Stimulated activated CD4-positive, alpha-beta T cell treated with anti-CD3 and anti-CD28 coated beads, TNF-alpha, amount 100 ng/mL, for 48 hours (primary cell): ENCODE measurements around the gene TREML1.
"Not testable (repeated sequence)": the region's sequence is repeated elsewhere in the genome, so short reads cannot be mapped to it uniquely, and the experiment has no call there.

Source experiments
- DNase-seq, 3 donors: peaks; one replicate each; pipeline ENCODE4 v3.0.0-alpha.2; 2020; ENCODE audit warnings: low read depth in 3 of 3

The TREML1 gene, protein sequence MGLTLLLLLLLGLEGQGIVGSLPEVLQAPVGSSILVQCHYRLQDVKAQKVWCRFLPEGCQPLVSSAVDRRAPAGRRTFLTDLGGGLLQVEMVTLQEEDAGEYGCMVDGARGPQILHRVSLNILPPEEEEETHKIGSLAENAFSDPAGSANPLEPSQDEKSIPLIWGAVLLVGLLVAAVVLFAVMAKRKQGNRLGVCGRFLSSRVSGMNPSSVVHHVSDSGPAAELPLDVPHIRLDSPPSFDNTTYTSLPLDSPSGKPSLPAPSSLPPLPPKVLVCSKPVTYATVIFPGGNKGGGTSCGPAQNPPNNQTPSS

DNA sequence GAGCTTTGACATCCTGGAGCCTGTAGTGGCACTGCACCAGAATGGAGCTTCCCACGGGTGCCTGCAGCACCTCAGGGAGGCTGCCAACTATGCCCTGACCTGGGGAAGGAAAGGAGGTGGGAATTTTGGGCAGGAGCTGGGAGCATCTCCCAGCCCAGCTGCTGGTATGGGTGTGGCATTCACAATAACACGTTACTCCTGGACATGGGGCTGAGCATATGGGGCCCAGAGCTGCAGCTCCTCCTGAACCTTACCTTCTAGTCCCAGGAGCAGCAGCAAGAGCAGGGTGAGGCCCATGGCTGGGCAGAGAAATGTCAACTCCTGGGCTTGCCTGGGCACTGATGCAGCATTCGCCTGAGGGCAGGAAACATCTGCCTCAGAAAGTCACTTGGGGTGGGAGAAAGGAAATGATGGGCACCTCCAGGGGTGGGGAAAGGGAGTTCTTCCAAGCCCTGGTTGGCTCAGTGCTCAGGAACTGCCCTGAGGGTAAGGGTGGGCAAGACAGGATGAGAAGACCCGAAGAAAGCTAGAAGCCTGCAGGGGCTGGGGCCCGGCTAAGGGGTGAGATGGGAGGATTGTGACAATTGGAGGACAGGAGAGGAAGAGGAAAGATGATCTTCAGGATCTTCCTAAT lies at the start of gene TREML1:
TSS of gene TREML1 (minus strand) at position 356 of the 634 bp plus-strand sequence. CDS start at position 297, 59 bp downstream.
- DNase-seq, result no peak

DNA sequence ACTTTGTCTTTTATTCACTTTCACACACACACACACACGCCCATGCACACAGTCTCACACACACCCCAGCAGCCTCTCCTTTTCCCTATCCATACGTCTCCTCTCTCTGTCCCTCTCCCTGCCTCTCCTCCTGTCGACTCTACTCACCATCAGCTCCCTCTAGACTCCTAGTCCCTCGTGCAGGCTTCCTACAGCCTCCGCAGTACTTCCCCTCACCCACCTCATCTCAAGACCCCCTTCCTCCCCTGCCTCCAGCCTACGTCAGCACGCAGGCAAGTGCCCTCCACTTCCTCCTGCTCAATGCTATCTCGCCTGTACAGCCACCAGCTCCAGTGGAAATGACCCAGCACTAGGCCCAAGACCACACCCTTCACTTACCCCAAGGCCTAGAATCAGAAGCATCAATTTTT lies 47.6 kb upstream of the TREML1 start:
- DNase-seq, result no peak

DNA sequence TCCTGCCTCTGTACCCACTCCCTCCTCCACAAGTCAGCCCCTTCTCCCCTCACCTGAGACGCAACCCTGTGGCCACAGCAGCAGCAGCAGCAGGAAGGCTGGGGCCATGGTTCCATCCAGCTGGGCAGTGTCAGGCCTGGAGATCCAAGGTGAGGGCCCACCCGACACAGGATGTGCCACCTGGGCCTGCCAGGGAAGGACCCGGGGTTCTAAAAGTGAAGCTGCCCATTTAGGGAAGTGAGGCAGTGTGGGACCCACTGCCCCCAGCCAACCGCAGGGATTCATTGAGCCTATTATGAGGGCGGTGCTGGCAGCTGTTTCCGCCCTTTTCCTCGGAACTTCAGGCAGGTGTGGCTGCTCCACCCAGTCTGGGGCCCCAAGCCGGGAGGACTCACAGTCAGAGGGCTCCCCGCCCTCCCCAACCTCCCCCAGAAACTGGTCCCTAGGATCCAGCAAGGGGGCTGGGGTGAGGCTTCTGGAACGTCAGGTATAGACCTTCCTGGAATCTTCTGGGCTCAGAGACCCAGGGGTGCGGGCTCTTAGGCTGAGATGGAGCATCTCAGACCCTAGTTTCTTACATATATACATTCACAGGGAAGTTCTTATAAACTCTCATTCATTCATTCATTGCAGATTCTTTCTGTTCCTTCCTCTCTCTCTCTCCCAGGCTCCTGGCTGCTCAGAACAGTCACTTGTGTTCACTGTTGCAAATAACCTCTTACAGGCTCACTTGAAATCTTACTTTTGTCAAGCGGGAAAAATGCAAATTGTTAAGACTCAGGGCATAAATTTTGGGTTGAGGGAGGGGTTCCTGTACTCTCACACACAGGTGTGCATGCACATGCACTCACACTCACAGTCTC lies 47.0 kb upstream of the TREML1 start, which contains the start of gene TREML2:
TSS of gene TREML2 (minus strand) at position 249 of the 863 bp plus-strand sequence. CDS start at position 108, 141 bp downstream.
- peak in 1 of 3 donors; percentile 21 for DNase-seq

DNA sequence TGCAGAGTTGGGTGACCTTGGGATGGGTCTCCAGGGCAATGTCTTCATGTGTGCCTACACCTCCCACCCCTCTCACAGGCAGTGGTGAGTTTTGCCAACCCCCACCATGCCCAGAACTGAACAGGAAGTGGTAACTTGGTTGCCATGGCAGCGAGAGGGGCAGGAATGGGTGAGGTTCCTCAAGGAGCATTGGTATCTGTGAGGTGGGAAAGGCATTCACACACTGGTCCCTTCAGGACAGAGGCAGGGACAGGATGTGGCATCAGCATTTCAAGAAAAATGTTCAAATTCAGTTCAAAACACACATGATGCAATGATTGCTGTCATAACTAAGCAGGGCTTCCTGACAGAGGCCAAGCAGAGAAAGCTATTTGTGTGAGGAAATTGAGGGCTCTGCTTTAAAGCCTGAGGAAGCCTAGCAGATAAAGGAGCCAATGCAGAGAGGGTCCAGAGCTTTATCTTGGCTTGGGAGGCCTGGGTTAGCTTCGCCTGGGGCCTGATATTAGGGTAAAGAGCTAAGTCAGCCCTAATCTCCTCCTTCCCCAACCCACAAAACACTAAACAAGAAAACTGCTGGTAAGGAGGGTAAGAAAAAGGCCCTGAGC lies 46.3 kb upstream of the TREML1 start:
- peak in 1 of 3 donors; percentile 46 for DNase-seq

DNA sequence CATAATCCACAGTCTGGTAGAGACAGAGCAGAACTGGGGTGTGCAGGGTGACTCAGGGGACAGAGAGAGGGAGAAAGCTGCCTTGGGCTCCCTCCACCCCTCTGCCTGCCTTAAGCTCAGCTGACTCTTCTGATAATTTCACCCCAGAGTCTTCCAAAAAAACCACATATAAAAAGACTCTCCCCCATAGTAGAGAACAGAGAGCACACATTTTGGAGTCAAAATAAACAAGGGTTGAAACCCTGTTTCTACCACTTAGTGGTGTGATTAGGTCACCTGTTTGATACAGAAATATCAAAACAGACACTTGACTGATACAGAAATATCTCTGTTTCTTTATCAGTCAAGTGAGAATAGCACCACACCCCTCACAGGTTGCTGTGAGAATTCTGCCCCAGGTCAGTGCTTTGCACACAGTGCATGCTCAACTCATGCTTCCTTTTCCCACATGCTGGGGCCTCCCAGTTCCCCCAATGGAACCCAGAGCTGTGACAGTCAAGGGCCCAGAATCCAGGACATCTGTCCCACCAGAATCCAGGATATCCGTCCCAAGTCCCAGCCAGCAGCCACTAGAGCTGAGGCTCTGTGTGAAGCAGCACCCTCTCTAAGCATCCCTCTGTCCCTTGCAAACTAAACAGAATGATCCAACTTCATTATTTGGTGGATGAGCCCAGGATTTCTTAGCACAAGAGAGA lies 45.6 kb upstream of the TREML1 start:
- DNase-seq, result peak in 1 of 3 donors; percentile 20

DNA sequence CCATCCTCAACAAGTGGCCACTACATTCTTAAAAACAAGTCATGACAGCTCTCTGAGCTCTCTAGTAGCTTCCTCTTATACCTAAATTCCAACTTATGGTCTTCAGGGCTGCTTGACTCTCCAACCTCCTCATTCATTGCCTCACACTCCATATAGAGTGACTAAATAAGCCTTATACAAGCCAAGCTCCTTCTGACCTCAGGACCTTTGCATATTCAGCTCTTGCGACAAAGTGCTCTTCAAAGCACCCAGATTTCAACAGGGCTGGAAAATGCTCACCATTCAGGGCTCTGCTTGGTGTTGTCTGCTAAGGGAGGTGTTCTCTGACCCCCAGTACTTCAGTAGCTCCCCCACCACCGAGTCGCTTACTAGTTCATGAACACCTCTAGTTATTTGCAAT lies 43.1 kb upstream of the TREML1 start:
- no peak for DNase-seq

DNA sequence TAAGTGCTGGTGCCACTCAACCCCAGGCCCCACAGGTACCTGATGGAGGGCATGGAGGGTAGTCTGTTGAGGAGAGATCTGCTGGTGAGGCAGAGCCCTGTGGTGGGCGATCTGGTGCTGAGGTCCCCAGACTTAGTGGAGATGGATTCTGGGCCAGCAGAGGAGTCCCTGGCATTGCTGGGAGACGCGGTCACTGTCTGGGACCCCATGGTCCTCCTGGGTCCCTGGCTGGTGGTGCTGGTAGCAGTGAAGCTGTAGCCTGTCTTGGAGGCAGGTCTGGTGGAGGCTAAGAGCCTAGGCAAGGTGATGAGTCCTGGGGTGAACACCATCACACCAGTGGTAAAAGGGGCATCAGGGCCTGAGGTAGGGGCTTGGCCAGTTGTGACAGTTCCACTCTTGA lies 40.2 kb upstream of the TREML1 start:
- no peak for DNase-seq

DNA sequence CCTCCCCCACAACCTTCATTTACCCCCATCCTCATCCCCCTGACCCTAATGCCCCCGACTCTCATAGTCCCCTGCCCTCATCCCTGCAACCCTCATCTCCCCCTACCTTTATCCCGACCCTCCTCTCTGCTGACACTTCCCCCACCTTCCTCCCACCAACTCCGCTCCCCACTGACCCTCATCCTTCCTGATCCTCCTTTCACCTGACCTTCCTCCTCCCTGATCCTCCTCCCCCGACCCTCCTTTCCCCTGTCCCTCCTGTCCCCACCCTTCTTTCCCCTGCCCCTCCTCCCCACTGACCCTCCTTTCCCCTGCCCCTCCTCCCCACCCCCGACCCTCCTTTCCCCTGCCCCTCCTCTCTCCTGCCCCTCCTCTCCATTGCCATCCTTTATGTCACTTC lies 39.7 kb upstream of the TREML1 start:
- no peak for DNase-seq

DNA sequence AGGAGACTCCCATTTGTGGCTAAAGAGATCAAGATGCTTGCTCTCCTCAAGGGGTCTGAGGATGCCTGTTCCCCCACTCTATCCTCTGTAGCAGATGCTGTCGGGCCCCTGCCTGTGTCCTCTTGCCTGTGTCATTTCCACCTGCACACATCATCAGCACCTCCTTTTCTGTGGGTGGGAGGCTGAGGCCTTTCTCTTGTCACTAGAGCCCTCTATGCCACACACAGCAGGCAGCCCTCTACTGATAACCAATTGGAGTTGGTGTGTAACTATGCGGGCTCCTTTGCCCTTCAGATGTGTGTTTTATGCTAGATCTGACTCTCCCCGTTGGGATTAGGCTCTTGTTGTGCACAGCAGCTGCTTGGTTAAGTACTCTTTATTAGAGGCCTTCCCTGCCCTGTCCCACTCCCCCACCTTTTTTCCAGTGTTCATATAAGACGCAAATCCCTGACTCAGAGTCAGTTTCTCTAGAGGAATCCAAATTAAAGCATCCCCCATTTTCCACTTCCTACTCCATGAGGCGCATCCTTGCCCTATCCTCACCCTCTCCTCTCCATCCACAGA lies 39.1 kb upstream of the TREML1 start:
- no peak for DNase-seq

DNA sequence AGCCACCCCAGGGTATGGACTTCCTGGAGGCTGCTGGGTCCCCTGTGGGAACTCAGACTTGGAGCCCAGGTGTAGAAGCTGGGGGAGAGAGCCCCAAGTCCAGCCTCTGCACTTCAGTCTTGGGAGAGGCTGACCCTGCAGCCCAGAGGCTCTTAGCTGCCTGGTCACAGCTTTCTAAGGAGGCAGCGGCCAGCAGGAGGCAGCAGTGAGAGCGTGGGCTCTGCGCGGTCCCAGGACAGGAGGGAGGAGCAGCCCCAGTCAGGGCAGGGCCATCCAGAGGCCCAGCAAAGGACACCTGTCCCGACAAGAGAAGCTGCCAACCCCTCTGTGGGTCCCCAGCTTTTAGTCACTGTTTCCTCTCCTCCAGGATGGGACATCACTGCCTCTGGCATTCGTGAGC lies 37.4 kb upstream of the TREML1 start:
- DNase-seq, result peak in 1 of 3 donors; percentile 35

DNA sequence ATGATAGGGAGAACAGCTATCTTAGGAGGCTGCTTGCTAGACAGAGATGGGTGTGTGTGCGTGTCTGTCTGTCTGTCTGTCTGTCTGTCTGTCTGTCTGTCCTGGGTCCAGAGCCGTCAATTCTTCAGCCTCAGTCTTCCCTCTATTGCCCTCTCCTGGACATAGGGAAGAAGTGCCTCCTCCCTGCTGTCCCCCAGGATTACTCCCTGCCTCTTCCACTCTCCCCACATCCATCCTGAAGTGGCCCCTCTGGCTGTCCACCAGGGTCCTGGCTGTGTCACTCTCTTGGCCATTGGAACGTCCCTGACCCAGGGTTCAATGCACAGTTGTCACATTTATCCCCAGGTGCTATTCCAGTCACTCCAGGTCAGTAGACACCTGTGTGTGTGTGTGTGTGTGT lies 36.6 kb upstream of the TREML1 start:
- DNase-seq, result no peak

DNA sequence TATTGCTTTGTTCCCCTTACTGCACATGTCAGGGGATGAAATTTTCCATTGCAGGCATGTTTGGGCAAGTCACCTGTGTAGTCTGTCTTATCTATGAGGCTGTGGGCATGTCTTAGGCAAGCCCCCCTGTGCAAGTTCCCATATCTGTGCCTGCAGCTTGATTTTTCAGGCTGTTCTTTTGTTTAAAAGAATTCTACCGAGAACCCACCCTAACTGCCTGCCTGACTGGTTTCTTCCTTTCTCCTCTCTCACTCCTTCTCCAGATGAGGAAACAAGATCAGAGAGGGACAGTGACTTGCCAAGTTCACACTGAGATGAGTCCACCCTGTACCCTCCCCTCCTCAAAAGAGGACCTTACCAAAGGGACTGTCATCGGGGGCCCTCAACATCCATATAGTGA lies 35.8 kb upstream of the TREML1 start:
- DNase-seq, result no peak

DNA sequence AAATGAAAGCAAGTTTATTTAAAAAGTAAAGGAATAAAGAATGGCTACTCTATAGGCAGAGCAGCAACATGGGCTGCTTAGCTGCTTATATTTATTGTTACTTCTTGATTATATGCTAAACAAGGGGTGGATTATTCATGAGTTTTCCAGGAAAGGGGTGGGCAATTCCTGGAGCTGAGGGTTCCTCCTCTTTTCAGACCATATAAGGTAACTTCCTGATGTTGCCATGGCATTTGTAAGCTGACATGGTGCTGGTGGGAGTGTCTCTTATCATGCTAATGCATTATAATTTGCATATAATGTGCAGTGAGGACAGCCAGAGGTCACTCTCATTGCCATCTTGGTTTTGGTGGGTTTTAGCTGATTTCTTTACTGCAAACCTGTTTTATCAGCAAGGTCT lies 34.9 kb upstream of the TREML1 start:
- DNase-seq, result not testable (repeated sequence)

DNA sequence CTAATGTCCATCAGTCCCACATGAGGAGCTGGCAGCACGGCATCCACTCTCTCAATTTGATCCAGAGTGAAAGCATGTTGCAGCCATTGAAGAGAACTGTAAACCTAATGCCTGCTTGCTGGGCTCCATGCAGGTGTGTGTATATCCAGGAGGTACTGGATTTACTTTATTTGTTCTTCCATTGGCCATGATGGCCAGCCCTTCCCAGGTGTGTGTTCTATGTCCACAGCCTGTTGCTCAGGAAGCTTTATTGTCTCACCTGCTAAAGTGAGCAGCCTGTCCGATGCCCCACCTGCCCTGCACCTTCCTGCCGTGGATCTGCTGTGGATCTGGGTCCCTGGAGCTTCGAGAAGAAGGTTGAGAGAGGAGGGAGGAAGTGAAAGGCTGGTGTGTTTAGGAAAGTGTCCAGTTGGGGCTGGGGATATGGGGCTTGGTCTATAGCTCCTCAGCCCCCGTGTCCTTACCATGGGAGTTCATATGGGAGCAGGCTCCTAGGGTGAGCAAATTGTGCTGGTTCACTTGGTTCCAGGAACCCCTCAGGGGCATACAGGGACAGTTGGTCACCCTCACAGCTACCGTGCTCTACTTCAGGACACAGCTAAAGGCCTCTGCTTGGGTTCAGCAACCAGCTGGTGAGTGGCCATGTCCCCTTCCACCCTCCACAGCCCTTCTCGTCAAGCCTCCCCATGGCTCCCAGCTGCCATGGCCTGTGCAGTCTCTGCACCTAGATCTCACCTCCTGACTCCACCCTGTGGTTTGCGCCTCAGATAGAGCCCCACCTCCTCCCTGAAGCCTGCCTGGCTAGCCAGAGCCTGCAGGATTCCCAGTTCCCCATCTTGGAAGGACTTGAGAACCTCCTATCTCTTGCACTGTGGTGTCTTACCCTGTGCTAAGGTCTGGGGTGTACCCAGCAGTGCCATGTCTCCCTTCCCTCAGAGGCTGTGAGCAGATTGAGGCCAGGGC lies 34.1 kb upstream of the TREML1 start:
- no peak for DNase-seq

DNA sequence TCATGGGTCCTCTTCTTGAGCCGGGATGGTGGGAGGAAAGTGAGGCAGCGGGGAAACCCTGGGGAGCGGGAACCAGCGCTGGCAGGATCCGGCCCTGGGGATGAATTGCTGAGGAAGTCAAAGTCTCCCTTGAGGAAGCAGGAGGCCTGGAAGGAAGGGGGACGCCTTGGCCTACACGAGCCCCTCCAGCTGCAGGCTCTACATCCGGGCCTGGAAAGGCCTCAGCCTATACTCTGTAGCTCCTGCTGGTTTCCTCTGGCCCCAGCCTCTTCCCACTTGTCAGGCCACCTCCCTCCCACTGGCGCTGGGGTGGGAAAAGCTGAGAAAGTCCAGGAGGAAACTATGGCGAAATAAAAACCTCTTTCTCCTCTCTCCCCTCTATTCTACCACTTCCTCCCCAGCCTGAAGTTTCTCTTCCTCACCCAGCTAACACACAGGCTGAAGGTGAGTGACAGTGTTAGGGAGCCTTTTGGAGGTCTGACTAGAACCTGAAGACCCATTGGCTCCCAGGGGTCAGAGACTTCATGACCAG lies 31.9 kb upstream of the TREML1 start:
- no peak for DNase-seq

DNA sequence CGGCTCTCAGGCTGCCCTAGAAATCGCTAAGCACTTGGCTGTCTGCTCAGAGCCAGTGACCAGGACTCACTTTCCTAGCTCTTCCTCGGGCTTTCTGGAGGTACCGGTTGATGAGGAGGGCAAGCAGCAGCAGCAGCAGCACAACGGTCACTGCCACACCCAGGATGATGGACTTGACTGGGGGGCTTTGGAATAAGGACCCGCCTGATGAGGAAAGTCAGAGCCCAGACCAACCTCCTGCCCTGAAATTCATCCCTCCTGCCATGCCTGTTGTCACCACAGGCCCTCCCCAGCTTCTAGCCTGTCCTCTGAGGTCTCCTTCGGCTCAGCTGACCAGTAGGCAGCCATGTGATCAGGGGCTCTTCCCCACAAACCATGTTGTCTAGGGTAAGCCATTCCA lies 30.6 kb upstream of the TREML1 start:
- DNase-seq, result no peak

DNA sequence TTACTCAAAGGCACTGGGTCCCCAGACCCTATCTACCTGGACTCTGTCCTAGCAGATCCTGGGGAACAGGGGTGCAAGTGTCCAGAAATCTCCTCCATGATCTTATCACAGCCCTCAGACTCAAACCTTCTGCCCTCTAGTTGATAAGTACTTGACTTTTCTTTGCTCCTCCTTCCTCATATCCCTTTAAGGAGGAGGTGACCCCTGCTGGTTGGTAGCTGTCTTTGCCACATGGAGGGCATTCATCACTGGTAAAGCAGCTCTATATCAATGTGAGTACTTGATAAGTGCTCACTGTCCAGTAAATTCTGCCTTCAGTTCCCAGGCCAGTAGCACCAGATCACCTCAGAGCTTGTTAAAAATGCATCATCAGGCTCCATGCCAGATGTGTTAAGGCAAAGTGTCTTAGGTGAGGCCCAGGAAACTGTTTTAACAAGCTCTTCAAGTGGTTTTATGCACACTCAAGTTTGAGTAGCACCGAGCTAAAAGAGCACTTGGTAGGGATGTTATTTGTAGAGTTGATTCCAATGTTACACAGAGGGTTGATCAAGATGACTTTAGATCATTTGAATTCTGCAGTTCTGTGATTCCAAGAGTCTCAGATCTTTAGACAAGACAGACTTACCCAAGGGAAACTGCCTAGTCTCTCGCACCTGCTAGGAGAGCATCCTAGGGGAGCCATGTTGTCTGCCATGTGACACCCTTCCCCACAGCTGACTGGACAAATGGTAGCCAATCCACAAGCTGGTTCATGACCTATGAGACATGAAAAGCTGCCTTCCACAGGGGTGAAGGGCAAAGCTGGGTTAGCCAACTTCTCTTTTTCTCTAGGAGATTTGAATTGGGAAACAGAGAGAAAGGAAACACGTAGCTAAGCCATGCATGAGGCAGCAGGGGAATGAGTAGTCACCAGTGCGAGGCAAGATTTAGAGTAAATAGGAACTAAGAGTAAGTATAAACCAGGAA lies 28.2 kb upstream of the TREML1 start:
- peak in 1 of 3 donors; percentile 22 for DNase-seq

DNA sequence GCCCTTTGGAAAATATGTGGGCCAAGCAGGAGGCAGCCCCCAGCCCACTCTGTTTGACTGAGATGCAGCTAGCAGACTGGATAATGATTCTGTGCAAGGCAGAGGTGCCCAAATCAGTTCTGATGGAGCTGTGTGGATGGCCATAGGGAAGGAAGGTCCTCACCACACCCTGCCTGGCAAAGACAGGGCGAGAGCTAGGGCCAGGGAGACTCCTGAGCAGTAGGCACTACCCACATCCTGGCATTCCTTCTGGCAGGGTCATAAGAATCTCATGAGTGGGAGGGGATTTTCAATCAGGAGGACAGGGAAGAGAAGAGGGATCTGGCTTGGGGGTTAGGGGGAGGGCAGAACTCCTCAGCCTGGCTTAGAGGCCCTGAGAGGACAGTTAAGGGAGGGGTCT lies 27.4 kb upstream of the TREML1 start:
- DNase-seq, result no peak
